Kidney (tissue), 14 donors: Measurements from ENCODE around the gene EGLN2. TPM values are rescaled to one million over a fixed set of nuclear protein-coding genes. Genes with fewer than 3 reads are reported as not detected.
A peak's percentile ranks its signal among the peaks of the same experiment; 100 is the strongest.
"Not testable (repeated sequence)": the region's sequence is repeated elsewhere in the genome, so short reads cannot be mapped to it uniquely, and the experiment has no call there.

Experiments
- DNase-seq, 5 donors: peaks; one replicate each; pipeline ENCODE4 v3.0.0-alpha.2; 2013 to 2020
- FAIRE-seq: peaks from 2 replicates; lab custom pipeline; 2012; peaks lifted over from hg19 to GRCh38; lab: Jason Lieb, UNC
- H3K27ac ChIP-seq, 2 donors: one replicate each; pipeline ENCODE4 v1.7.0; 2013; ENCODE audit warnings: low read depth in 2 of 2, low read length in 2 of 2, inconsistent platforms in 1 of 2
- H3K27me3 ChIP-seq: one replicate; pipeline ENCODE4 v1.7.1; 2013; ENCODE audit warnings: low read length, inconsistent platforms; ENCODE audit not compliant: control insufficient read depth, insufficient read depth
- H3K36me3 ChIP-seq, 3 donors: one replicate each; pipeline versions ENCODE4 v1.7.0 to v1.7.1; 2013; ENCODE audit warnings: low read length in 3 of 3, control low read depth in 1 of 3, inconsistent platforms in 1 of 3; ENCODE audit not compliant: insufficient read depth in 3 of 3, control insufficient read depth in 2 of 3
- H3K4me1 ChIP-seq, 3 donors: one replicate each; pipeline versions ENCODE4 v1.7.0 to v1.7.1; 2013; ENCODE audit warnings: low read length in 3 of 3, inconsistent platforms in 1 of 3, low read depth in 1 of 3; ENCODE audit not compliant: control insufficient read depth in 2 of 3, insufficient read depth in 2 of 3
- H3K4me3 ChIP-seq, 3 donors: one replicate each; pipeline versions ENCODE4 v1.7.0 to v1.8.1; 2013; ENCODE audit warnings: low read length in 3 of 3, control low read depth in 1 of 3, inconsistent platforms in 1 of 3
- H3K9ac ChIP-seq, 3 donors: one replicate each; pipeline versions ENCODE4 v1.7.0 to v1.7.1; 2013; ENCODE audit warnings: low read length in 3 of 3, control low read depth in 1 of 3, inconsistent platforms in 1 of 3
- H3K9me3 ChIP-seq, 3 donors: one replicate each; pipeline versions ENCODE4 v1.7.0 to v1.7.1; 2013; ENCODE audit warnings: low read length in 3 of 3, control low read depth in 1 of 3, inconsistent platforms in 1 of 3; ENCODE audit not compliant: control insufficient read depth in 2 of 3, insufficient read depth in 1 of 3
- CTCF ChIP-seq: IDR thresholded peaks from 3 replicates; pipeline ENCODE4 v1.5.1; 2012; ENCODE audit warnings: mild to moderate bottlenecking, moderate library complexity, borderline replicate concordance; ENCODE audit not compliant: insufficient read depth; ENCODE audit errors: extremely low read depth
- intact Hi-C: fragments of 100-400 bp; cut with DNase I; formaldehyde crosslinking; loops from one replicate; pipeline ENCODE4 v1.11.1; 2022
- polyA plus RNA-seq: library from polyadenylated mRNA; stranded (reverse); fragments of 350-450 nt; fragmentation: Illumina TruSeq; extraction: RNeasy Lipid Tissue Mini Kit (QIAGEN cat#74804); gene quantifications from one replicate; pipeline ENCODE4 v1.2.3, GENCODE V29; 2014; ENCODE audit warnings: low read depth, low replicate concordance; ENCODE audit not compliant: insufficient read depth
- total RNA-seq: library from RNA; stranded (reverse); fragmentation: NEBNext Ultra II Directional; extraction: Animal tissue kit (Norgen Biotek cat#: 25700); gene quantifications from one replicate; pipeline ENCODE4 v1.2.1, GENCODE V29; 2021
- donor health status: control.
- donor health status: control.
- donor health status: control.
- donor health status: control.
- donor health status: control.
- donor health status: DM: yes; HTN: yes; CAD: no.
- donor health status: Normal renal cell carcinoma (clear cell type).

Gene EGLN2
- total and polyA plus RNA-seq, 2 donors from 2014 or later: 96.0 to 96.3 TPM

GRCh38 chr19:40831502-40832430 lies 32.8 kb downstream of the EGLN2 start:
- no peak for FAIRE-seq
- Histone ChIP-seq H3K36me3 (peaks cover 2 to 5% (median 3%) of the 10 kb centered on the region in 3 donors), H3K9me3 (no peaks in the 10 kb centered on the region), H3K9ac (no peak overlapping the region), H3K4me1 (no peaks in the 10 kb centered on the region), H3K27ac (no peak overlapping the region), H3K4me3 (no peak overlapping the region), H3K27me3 (no peaks in the 10 kb centered on the region)
- peak in 1 of 5 donors; percentile 44 for DNase-seq
- TF ChIP-seq CTCF: no peak
- intact Hi-C loops: no loop called here

GRCh38 chr19:40832431-40832790 lies 33.4 kb downstream of the EGLN2 start:
- H3K4me1 ChIP-seq, H3K9ac ChIP-seq, H3K36me3 ChIP-seq, DNase-seq, H3K4me3 ChIP-seq, intact Hi-C loops, H3K27me3 ChIP-seq, H3K27ac ChIP-seq, H3K9me3 ChIP-seq, FAIRE-seq: not testable (repeated sequence)

- H3K27ac ChIP-seq, DNase-seq, H3K9ac ChIP-seq, H3K36me3 ChIP-seq, FAIRE-seq, H3K4me3 ChIP-seq, H3K9me3 ChIP-seq, H3K4me1 ChIP-seq, intact Hi-C loops, H3K27me3 ChIP-seq: not testable (repeated sequence)
Observed at GRCh38 chr19:40833728-40834533, 34.9 kb downstream of the EGLN2 start.

- Histone ChIP-seq H3K4me1 (no peaks in the 10 kb centered on the region), H3K27ac (no peak overlapping the region), H3K36me3 (no peaks in the 10 kb centered on the region), H3K9ac (no peak overlapping the region), H3K27me3 (no peaks in the 10 kb centered on the region), H3K9me3 (no peaks in the 10 kb centered on the region), H3K4me3 (no peak overlapping the region)
- no peak for FAIRE-seq
- no peak for DNase-seq
- TF ChIP-seq CTCF: no peak
- intact Hi-C loops: no loop called here
Observed at GRCh38 chr19:40836754-40837429, 37.9 kb downstream of the EGLN2 start.

GRCh38 chr19:40838477-40838876 lies 39.5 kb downstream of the EGLN2 start:
- H3K27ac ChIP-seq, DNase-seq, H3K27me3 ChIP-seq, H3K4me3 ChIP-seq, H3K36me3 ChIP-seq, H3K9ac ChIP-seq, intact Hi-C loops, H3K4me1 ChIP-seq, FAIRE-seq, H3K9me3 ChIP-seq: not testable (repeated sequence)

- intact Hi-C loops, H3K4me3 ChIP-seq: not testable (repeated sequence)
Observed at GRCh38 chr19:40842012-40842411, 43.0 kb downstream of the EGLN2 start.

More at GRCh38 chr19:40842012-40842411, 43.0 kb downstream of the EGLN2 start:
- not testable (repeated sequence) for H3K27ac ChIP-seq, H3K36me3 ChIP-seq, H3K9me3 ChIP-seq, H3K9ac ChIP-seq, H3K27me3 ChIP-seq, H3K4me1 ChIP-seq, DNase-seq, FAIRE-seq
